Non-pigmented ciliary epithelial cell (primary cell): ENCODE results near the gene LCP2.

Experiments used
- DNase-seq: peaks from one replicate; pipeline ENCODE4 v3.0.0-alpha.2; 2010; ENCODE audit warnings: low read depth

The LCP2 gene

DNA sequence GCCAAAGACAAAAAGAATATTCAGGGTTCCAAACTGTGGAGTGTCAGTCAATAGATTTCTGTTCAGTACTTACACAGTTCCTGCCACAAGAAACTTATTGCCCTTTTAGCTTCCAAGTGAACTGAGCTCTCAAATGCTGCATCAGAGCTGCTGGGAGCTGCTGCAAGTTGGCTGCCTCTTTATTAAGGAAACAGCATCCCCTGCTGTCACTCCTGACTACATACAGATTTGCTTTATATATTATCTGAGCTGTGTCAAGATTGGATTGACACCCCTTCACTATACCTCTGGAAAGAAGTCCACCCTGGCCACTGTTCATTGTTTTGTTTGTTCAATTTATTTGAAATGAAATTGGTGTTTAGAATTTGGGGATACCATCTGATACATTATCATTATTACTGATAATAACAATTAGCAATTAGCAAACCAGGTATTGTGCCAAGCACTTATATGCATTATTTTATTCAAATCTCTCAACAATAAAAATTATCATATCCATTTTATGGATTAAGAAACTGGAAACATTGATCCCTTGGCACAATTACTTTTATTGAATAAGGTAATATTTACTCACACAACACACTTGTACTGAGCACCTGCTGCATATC lies 81.2 kb downstream of the LCP2 start:
- DNase-seq = peak; percentile 44

DNA sequence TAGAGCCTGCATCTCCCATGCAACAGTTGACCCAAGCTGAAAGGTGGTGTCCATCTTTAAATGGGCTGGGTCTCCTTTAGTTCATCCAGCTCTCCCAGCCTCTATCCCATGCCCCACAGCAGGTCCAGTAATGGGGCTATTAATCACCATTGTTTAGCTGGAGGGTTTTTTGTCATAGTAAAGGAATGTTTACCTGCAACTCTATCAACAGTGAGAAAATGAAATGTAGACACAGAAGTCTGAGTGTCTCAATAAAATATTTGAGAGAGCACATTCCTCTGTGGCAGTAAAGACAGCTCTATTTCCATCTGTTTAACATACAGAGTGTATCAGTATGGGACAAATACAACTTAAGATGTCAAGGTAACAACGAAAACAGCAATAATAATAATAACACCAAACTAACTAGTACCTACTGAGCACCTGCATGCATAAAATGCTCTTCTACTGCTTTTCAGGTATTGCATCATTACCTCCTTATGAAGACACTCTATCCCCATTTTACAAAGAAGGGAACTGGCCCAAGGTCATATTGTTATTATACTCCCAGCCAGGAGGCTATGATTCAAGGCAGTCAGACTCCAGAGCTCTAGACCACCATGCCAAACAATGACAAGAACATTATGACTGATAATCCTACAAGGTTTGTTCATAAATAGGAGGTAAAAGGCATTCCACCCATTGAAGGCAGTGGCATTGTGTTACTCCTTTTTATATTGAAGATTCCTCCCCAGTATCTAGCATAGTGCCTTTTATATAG lies 85.8 kb downstream of the LCP2 start:
- no peak for DNase-seq

DNA sequence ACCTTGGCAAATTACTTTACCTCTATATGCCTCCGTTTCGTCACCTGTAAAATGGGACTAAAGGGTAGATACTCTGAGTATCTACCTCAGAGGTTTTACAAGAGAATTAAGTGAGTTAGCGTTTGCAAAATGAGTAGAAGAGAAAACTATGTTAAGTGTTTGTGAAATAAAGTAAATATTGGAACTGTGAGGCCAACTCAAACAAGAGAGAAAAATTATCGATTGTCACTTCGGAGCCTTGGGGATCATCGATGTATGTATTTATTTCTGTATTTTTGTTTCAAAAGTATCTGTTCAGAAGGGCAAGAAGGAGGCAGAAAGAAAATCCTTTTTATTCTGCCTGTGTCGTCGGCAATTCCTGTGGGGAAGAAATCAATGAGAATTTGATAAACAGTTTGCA lies 90.6 kb downstream of the LCP2 start:
- no peak for DNase-seq

DNA sequence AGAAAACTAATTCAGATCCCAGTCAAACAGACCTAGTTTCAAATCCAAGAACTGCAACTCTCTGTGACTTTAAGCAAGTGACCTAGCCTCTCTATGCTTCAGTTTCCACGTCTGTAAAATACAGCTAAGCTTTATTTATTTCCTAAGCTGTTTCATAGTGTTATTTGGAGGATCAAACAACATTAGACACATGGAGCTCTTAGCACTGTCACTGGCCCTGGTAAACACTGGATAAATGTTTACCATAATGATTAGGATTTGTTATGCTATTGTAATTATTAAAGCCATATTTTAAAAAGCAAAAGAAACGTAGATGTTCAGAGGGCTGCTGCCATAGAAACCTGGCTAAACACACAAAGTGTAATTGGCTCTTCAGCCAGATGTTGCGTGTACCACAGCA lies 91.4 kb downstream of the LCP2 start:
- DNase-seq = no peak

DNA sequence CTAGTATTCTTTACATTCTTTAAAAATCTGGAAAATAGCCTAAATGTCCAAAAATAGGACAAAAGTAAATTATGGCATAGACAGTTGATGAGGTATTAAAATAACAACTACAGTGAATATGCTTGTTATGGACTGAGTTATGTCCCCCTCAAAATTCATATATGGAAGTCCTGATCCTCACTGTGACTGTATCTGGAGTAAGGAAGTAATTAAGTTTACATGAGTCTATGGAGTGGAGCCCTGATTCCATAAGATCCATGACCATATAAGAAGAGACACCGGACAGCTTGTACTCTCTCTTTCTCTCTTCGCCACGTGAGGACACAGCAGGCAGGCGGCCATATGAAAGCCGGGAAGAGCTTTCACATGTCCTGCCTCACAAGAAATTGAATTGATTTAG lies 93.4 kb downstream of the LCP2 start:
- no peak for DNase-seq

DNA sequence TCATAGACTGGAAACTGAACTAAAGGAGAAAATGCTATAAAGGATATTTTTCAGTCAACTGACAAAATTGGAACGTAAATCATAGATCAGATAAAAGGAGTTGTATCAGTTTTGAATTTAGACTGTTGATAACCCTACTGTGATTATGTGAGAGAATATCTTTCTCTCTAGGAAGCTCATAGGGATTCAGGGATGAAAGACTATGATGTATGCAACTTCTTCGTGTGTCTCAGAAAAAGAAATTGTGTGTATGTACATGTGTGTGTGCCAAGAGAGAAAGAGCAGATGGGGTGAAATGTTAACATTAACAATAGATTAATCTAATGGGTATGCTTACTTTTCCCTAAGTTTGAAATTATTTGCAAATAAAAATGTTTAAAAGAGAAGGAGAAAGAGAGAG lies 95.5 kb downstream of the LCP2 start:
- no peak for DNase-seq

DNA sequence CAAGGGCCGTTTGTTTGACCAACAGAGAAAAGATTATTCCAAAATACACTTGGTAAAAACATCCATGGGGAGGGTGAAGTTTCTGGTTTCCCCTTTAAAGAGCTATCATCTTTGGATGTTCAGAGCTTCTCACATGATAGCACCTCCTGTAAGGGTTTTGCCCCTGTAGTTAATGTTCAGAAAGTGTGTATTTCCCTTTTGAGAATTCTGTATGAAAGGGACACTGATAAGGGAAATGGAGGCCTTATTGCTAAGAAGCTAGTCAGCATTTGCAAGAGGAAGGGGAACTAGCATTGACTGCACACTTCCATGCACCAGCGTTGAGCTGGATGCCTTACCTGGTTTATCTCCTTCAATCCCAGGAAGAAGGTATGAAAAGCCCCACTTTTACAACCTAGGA lies 96.3 kb downstream of the LCP2 start:
- no peak for DNase-seq

DNA sequence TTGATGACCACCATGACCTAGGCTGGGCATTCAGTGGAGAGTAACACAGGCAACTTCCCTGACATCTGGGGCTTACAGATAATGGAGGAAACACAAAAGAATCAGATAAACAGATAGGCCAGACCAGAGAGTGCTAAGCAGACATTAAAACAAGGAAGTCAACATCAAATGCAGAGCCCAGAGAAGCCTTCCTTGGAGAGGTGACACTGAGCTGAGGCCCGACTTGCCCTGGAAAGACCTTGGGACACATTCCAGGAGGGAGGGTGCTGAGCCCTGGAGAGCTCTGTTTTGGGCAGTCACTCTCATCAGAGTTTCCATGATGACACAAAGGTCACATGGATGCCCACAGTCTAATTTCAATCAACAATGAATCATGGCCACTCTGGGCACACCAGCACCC lies 96.7 kb downstream of the LCP2 start:
- DNase-seq = no peak
